Ovary (tissue), 9 donors: Measurements from ENCODE around the gene RFX4. TPM values are rescaled to one million over a fixed set of nuclear protein-coding genes. Genes with fewer than 3 reads are reported as not detected.

ENCODE experiments used
- DNase-seq, 5 donors: peaks; one replicate each; pipeline ENCODE4 v3.0.0-alpha.2; 2019 to 2020
- H3K27ac ChIP-seq, 2 donors: fragments of 200-600 bp; one replicate each; pipeline versions ENCODE4 v1.5.1 to v1.8.0; 2019 to 2022
- H3K27me3 ChIP-seq: fragments of 200-600 bp; one replicate; pipeline ENCODE4 v1.8.0; 2022
- H3K36me3 ChIP-seq: fragments of 200-600 bp; sonication (generic); one replicate; pipeline ENCODE4 v1.5.1; 2019
- H3K4me1 ChIP-seq: one replicate; pipeline ENCODE4 v1.8.1; 2013; ENCODE audit warnings: mild to moderate bottlenecking, moderate library complexity; ENCODE audit not compliant: insufficient read depth
- H3K4me3 ChIP-seq: fragments of 200-600 bp; sonication (generic); one replicate; pipeline ENCODE4 v1.5.1; 2017
- H3K9me3 ChIP-seq, 2 donors: fragments of 200-600 bp in 1 of 2; sonication (generic) in 1 of 2; one replicate each; pipeline versions ENCODE4 v1.5.1 to v1.8.1; 2013 to 2019; ENCODE audit warnings: mild to moderate bottlenecking in 1 of 2, moderate library complexity in 1 of 2
- CTCF ChIP-seq, 3 donors: fragments of 450-650 bp in 2 of 3; fragments of 200-600 bp in 1 of 3; IDR thresholded peaks; one replicate each; pipeline versions ENCODE4 v1.5.1 to v1.8.0; 2016 to 2022; ENCODE audit warnings: antibody characterized with exemption in 3 of 3, mild to moderate bottlenecking in 1 of 3
- EP300 ChIP-seq: sonication (generic); formaldehyde crosslinking; IDR thresholded peaks from one replicate; pipeline ENCODE4 v1.6.1; 2017; ENCODE audit warnings: antibody characterized with exemption
- POLR2A ChIP-seq: fragments of 450-650 bp; IDR thresholded peaks from one replicate; pipeline ENCODE4 v1.6.1; 2017; ENCODE audit warnings: antibody characterized with exemption, mild to moderate bottlenecking, moderate library complexity
- WGBS, 3 donors: extraction: QIAGEN DNeasy Blood & Tissue Kit in 1 of 3; methylation state at CpG; one replicate each; pipeline versions ENCODE4 v1.1.5 to v1.1.7; 2013 to 2017; 5-methylcytosine and 5-hydroxymethylcytosine counted together
- intact Hi-C, 4 donors: fragments of 100-400 bp; cut with DNase I; formaldehyde crosslinking; loops; one replicate each; pipeline versions ENCODE4 v1.11.0 to v1.15.1; 2022 to 2023
- polyA plus RNA-seq, 2 donors: library from polyadenylated mRNA; stranded (reverse); fragments of 200-250 nt in 1 of 2; fragments of 350-450 nt in 1 of 2; fragmentation: Illumina TruSeq in 1 of 2; extraction: RNeasy Lipid Tissue Mini Kit (QIAGEN cat#74804) in 1 of 2; gene quantifications; one replicate each; pipeline ENCODE4 v1.2.3, GENCODE V29; 2013 to 2014
- total RNA-seq, 7 donors: library from RNA; depleted of rRNA in 2 of 7; stranded (reverse); fragments of >200 nt in 2 of 7; fragmentation: NEBNext Ultra II Directional in 3 of 7; extraction: Animal tissue kit (Norgen Biotek cat#: 25700) in 3 of 7; gene quantifications; one replicate each; pipeline versions ENCODE4 v1.1.0 to v1.2.4, GENCODE V29; 2016 to 2023
- donor health status: DM: no; HTN: no; CAD: no; lungs with moderate emphysema.
- donor health status: DM: no; HTN: no; CAD: no.
- donor health status: Bipolar disorder and iron deficiency.
- donor health status: DM: yes; HTN: yes; CAD: no.
- donor health status: DM: no; HTN: no; CAD: no.
- donor health status: DM: yes; HTN: yes; CAD: no.

The RFX4 gene
- total and polyA plus RNA-seq, 9 donors: 0.30 TPM; not detected in 8

DNA sequence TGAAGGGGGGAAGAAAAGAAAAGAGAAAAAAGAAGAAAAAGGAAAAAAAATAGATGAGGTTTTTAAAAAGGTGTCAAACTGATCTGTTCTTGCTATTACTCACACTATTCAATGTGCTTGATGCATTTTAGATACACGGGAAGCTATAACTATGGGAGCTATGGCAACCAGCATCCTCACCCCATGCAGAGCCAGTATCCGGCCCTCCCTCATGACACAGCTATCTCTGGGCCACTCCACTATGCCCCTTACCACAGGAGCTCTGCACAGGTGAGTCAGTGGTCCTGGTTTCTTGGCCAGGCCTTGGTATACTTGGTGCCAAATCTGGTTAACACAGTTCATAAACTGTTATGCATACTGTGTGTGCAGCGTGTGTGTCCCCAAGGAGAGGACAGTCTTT, 167.7 kb downstream of the RFX4 start:
- Histone ChIP-seq H3K9me3 (no peaks in the 10 kb centered on the region), H3K27ac (no peak overlapping the region), H3K36me3 (no peaks in the 10 kb centered on the region), H3K4me3 (no peak overlapping the region), H3K27me3 (no peaks in the 10 kb centered on the region), H3K4me1 (no peaks in the 10 kb centered on the region)
- no peak for DNase-seq
- no peak for TF ChIP-seq CTCF (IDR thresholded peaks at IDR 0.05)
- TF ChIP-seq POLR2A: no peak
- TF ChIP-seq EP300: no peak
- 81 to 88% (median 84%) methylated on average over 3 of the region's 3 CpGs for WGBS, 3 donors
- intact Hi-C loops: no loop called here

DNA sequence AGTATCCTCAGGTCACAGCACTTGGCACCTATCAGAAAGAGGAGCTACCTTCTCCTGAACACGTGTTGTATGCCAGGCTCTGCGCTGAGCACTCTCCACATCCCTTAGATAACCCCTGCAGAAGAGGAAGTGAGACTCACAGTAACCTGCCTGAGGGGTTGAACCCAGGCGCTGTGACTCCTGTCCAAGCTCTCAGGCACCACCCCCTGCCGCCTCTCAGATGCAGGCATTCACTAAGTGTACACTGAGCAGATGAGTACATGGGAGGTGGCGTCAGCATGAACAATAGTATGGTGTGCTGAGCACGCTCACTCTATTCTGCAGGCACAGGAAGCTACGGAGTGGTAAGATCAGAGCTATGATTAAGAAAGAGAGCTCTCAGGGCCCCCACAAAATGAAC, 170.7 kb downstream of the RFX4 start:
- no peak for DNase-seq
- WGBS, 3 donors: 87 to 93% (median 90%) methylated on average over 7 of the region's 7 CpGs

GRCh38 chr12:106754331-106754730, 171.5 kb downstream of the RFX4 start:
- intact Hi-C loops: no loop called here
- DNase-seq: no peak
- Histone ChIP-seq H3K4me3 (no peak overlapping the region), H3K27ac (no peak overlapping the region), H3K36me3 (no peaks in the 10 kb centered on the region), H3K4me1 (no peaks in the 10 kb centered on the region), H3K27me3 (no peaks in the 10 kb centered on the region), H3K9me3 (no peaks in the 10 kb centered on the region)
- no peak for TF ChIP-seq POLR2A
- no peak for TF ChIP-seq EP300
- TF ChIP-seq CTCF (IDR thresholded peaks at IDR 0.05): no peak
- 98 to 100% (median 100%) methylated on average over 1 of the region's 1 CpG for WGBS, 3 donors

More for the DNA sequence above, 170.7 kb downstream of the RFX4 start:
- Histone ChIP-seq H3K27me3 (no peaks in the 10 kb centered on the region), H3K4me3 (no peak overlapping the region), H3K9me3 (no peaks in the 10 kb centered on the region), H3K4me1 (no peaks in the 10 kb centered on the region), H3K27ac (no peak overlapping the region), H3K36me3 (no peaks in the 10 kb centered on the region)
- TF ChIP-seq POLR2A: no peak
- TF ChIP-seq EP300: no peak
- TF ChIP-seq CTCF (IDR thresholded peaks at IDR 0.05): no peak
- intact Hi-C loops: no loop called here

- intact Hi-C loops: no loop called here
- H3K27me3 ChIP-seq: no peaks in the 10 kb centered on the region
- H3K27ac ChIP-seq: no peak overlapping the region
- no peak for DNase-seq
- no peaks in the 10 kb centered on the region for H3K36me3 ChIP-seq
- H3K4me1 ChIP-seq: peaks cover 3% of the 10 kb centered on the region
- no peak overlapping the region for H3K4me3 ChIP-seq
- WGBS, 3 donors: 79 to 83% (median 81%) methylated on average over 6 of the region's 6 CpGs
- TF ChIP-seq CTCF (IDR thresholded peaks at IDR 0.05) (no peak), POLR2A (no peak), EP300 (no peak)
- no peaks in the 10 kb centered on the region for H3K9me3 ChIP-seq
Observed at GRCh38 chr12:106757623-106758348, 175.0 kb downstream of the RFX4 start.
